HS-27A (cell line): ENCODE data around the gene ISX.
A peak's percentile ranks its signal among the peaks of the same experiment; 100 is the strongest.
"Not testable (repeated sequence)": the region's sequence is repeated elsewhere in the genome, so short reads cannot be mapped to it uniquely, and the experiment has no call there.

Source experiments
- DNase-seq: peaks from one replicate; pipeline ENCODE4 v3.0.0-alpha.2; 2012; ENCODE audit warnings: low read depth, missing footprints

Gene ISX

GRCh38 chr22:35065796-35066218 lies at the start of gene ISX:
TSS of gene ISX (plus strand) at chr22:35066158. CDS start at chr22:35067088, 930 bp downstream.
- no peak for DNase-seq

GRCh38 chr22:35016909-35017308 lies 49.0 kb upstream of the ISX start:
- no peak for DNase-seq

DNA sequence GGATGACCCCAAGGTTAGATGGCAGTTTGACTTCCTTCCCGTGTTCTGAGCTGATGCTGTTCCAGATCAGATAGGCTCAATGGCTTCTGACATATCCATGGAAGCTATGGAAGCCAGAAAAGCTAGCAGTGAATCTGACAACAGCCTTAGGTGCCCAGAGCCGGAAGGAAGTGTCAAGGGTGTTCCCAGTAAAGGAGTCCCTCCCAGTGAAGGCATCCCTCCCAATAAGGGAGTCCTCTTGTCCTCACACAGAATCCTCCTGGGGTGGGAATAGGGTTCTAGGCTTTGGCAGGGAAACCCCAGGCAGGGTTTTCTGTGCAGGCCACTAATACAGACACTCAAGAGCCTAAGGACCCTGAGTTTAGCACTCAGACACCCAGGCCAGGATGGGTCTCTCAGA lies 47.0 kb upstream of the ISX start:
- DNase-seq, result no peak

- no peak for DNase-seq
Measured at GRCh38 chr22:35020517-35020916, 45.4 kb upstream of the ISX start.

- no peak for DNase-seq
Measured at GRCh38 chr22:35021161-35021560, 44.8 kb upstream of the ISX start.

DNA sequence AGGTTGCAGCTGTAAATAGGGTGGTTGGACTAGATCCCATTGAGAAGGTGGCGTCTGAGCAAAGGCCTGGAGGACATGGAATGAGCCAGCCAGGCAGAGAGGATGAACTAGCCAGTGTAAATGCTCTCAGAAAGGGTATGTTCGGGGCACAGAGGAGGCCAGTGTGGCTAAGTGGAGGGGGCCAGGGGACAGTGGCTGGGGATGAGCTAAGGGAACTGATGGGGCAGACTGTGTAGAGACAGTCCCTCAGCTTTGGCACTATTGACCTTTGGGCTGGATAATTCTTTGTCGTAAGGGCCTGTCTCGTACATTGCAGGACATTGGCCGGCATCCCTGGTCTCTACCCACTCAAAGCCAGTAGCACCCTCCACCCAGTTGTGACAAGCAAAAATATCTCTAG lies 43.7 kb upstream of the ISX start:
- no peak for DNase-seq

DNA sequence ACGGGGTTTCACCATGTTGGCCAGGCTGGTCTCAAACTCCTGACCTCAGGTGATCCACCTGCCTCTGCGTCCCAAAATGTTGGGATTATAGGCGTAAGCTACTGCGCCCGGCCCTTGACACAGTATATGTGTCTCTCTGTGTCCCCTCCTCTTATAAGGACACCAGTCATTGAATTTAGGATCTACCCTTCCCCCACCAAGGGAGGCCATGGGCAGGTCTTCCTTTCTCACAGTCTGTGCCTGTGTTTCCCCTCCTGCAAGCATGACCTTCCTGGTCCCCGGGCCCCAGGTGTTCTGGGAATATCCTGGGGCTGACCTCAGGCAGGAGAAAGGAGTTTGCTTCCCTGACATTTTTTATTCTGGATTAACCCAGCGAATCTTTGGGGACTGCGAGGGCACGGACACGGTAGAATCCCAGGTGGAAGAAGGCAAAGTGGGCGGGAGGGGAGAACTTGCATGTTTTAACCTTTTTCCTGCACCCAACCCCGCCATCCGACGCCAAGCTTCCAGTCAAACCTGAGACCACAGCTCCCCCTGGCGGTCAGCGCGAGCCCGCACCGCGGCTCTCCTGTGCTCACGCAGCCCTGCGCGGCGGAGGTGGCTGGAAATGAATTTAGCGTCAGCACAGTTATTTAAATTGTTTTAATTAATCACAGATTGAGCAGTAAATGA lies 42.1 kb upstream of the ISX start:
- no peak for DNase-seq

GRCh38 chr22:35024364-35024692 lies 41.6 kb upstream of the ISX start:
- no peak for DNase-seq

DNA sequence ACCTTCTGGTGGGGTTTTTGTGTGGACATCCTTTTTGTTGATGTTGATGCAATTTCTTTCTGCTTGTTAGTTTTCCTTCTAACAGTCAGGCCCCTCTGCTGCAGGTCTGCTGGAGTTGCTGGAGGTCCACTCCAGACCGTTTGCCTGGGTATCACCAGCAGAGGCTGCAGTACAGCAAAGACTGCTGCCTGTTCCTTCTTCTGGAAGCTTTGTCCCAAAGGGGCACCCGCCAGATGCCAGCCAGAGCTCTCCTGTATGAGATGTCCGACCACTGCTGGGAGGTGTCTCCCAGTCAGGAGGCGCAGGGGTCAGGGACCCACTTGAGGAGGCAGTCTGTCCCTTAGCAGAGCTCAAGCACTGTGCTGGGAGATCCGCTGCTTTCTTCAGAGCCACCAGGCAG lies 35.8 kb upstream of the ISX start:
- not testable (repeated sequence) for DNase-seq

DNA sequence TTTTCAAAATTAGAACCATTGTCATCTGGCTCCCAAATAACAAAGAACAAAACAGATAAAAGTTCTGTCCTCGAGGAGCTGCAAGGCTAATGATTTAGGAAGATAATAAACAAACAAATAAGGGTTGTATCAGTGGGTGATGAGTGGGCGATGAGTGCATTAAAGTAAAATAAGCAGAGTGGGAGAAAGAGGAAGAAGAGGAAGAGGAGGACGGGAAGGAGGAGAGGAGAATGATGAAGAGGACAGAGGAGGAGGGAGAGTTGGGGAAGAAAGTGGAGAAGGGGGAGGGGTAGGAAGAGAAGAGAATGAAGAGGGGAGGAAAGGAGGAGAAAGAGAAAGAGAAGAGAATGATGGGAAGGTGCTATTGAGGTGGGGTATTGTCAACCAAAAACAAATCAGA lies 33.4 kb upstream of the ISX start:
- DNase-seq, result no peak

- no peak for DNase-seq
Measured at GRCh38 chr22:35033635-35034296, 32.2 kb upstream of the ISX start.

DNA sequence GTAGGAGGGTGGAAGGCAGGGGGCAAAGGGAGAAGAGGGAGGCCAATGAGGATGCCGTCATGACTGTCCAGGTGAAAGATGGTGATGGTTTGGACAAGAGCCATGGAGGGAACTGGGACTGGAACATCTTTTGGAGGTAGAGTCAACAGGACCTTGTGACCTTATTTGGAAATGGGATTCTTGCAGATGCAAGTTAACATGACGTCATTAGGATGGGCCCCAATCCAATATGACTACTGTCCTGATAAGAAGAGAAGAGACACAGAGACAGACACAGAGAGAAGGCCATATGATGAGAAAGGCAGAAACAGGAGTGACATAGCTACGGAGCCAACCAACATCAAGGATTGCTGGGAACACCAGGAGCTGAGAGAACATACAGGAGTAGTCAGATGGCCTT lies 31.0 kb upstream of the ISX start:
- DNase-seq, result no peak

GRCh38 chr22:35037089-35037488 lies 28.9 kb upstream of the ISX start:
- no peak for DNase-seq

GRCh38 chr22:35039625-35040024 lies 26.3 kb upstream of the ISX start:
- DNase-seq, result no peak

GRCh38 chr22:35043252-35043933 lies 22.6 kb upstream of the ISX start:
- DNase-seq, result no peak

DNA sequence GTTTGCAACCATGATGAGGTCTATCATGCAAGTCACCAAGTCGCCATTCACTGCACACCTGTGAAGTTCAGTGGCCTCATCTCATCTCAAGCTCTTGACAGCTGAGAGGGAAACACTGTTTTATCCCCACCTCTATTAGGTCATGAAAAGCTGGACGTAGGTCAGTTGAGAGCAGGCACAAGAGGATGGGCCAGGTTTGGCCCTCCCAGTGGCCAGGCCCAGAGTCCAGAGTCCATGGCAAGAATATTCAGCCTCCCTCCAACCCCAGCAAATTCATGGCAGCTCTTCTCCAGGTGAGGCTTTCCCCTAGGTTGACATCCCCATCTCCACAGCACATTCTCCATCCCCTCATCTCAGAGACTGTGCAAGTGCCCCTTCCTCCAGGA lies 22.0 kb upstream of the ISX start:
- DNase-seq, result no peak

DNA sequence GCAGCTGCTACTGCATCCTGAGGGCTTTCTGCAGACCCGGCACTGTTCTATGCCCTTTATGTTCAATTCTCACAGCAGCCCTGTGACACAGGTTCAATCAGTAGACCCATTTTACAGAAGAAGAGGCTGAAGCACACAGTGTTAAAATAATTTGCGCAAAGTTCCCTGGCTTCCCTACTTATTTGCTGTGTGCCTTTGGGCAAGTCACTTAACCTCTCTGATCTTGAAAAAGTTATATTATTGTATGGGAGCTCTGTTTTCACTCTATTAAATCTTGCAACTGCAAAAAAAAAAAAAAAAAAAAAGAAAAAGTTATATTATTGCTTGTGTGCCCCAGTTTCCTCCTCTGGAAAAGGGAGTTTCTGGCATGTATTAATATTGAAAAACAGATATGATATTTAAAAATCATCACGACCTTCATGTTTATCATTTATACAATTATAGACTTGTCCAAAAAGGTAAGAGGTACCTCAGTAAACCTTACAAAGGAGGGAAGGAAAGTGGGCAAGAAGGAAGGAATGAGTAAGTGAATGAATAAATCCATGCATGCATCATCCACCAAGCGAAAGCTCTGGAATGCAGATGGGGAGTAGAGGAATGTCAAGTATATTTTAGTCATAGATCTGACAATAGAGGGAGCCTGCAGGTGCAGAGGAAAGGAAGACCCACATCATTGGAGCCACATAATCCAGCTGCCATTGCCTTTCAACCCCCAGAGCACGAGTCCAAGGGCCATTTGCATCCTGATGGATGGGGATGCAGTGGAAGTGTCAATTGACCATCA lies 21.2 kb upstream of the ISX start:
- peak; percentile 9 for DNase-seq

DNA sequence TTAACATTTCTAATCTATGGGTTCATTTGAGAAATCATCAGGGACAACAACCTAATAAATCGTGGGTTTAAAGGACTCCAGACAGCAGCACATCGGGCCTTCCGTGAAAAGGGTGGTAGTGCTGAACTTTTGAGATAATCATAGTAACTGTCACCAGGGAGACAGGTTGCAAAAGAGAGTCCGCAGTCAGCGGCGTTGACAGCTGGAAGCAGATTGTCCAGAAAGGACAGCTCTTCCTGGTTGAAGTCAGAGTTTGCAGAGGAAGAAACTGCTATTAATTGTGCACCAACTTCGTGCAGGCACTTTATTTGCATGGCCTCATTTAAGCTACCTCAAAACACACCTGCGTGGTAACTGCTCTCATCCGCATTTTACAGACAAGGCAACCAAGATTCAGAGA lies 20.5 kb upstream of the ISX start:
- DNase-seq, result no peak

- no peak for DNase-seq
Measured at GRCh38 chr22:35046744-35047462, 19.1 kb upstream of the ISX start.

DNA sequence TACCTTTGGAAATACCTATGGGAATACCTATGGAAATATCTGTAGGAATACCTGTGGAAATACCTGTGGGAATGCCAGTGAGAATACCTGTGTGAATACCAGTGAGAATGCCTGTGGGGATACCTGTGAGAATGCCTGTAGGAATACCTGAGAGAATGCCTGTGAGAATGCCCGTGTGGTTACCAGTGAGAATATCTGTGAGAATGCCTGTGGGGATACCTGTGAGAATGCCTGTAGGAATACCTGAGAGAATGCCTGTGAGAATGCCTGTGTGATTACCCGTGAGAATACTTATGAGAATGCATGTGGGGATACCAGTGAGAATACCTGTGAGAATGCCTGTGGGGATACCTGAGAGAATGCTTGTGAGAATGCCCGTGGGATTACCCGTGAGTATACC lies 15.9 kb upstream of the ISX start:
- not testable (repeated sequence) for DNase-seq

DNA sequence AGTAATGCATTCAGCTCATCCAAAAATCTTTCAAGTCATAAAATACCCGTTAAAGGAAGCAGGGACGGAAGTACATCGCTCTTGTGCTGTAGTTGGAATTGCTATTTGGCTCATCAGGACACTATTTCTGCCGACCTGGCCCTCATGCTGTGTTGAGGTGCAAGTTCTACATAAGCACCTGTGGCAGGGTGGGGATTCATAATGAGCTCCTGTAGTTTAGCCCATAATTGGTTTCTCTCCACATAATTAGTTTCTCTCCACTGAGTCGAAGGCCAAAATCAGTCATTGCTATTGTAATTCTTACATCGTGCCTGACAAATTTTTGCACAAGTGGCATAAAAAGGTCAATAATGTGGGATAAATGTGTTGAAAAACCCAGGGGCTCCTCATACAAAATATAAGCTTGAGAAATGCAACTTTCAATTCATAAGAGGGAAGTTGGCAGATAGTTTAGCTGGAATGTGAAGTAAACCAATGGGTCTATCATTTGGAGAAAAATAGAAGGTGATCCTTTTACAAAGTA lies 14.9 kb upstream of the ISX start:
- no peak for DNase-seq

- DNase-seq, result no peak
Measured at GRCh38 chr22:35051791-35052190, 14.2 kb upstream of the ISX start.
